Measurements from ENCODE around the gene DOCK2.
"Not testable (repeated sequence)": the region's sequence is repeated elsewhere in the genome, so short reads cannot be mapped to it uniquely, and the experiment has no call there.

The DOCK2 gene

GRCh38 chr5:169805937-169806700 is 169.0 kb downstream of the DOCK2 start:
- Histone ChIP-seq H3K36me3 (ENCODE audit: control insufficient read depth, insufficient read depth, low read length) (no peaks in the 10 kb centered on the region), H3K9ac (ENCODE audit: low read length) (no peak overlapping the region), H3K4me1 (ENCODE audit: control insufficient read depth, insufficient read depth, low read length) (peaks cover 38% of the 10 kb centered on the region), H3K27me3 (ENCODE audit: control insufficient read depth, insufficient read depth, low read length) (no peaks in the 10 kb centered on the region), H3K27ac (ENCODE audit: low read depth, low read length) (no peak overlapping the region), H3K9me3 (ENCODE audit: control insufficient read depth, insufficient read depth, low read depth, low read length) (no peaks in the 10 kb centered on the region), H3K4me3 (ENCODE audit: low read depth, low read length) (no peak overlapping the region)

DNA sequence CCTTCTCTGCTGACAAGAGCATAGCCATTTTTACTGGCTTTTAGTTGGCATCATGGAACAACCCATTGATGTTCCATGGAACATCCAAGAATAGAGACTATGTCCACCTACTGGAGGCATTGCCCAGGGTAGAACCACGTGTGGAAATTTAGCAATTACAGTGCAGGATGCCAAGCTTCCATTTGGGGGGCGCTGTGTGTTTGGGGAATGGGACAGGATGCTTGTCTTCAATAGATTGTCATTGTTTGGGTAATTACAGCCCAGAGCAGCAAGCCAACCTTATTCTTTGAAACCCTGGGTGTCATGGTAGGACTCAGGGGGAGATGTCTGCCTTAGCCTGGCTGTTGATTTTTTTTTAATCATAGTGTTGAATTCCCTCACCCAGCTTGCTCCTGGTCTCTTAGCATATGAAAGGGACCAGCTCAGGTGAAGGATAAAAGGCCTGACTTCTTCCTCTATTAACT is 171.1 kb downstream of the DOCK2 start:
- Histone ChIP-seq H3K4me1 (ENCODE audit: control insufficient read depth, insufficient read depth, low read length) (peaks cover 50% of the 10 kb centered on the region), H3K36me3 (ENCODE audit: control insufficient read depth, insufficient read depth, low read length) (no peaks in the 10 kb centered on the region), H3K27ac (ENCODE audit: low read depth, low read length) (no peak overlapping the region), H3K9me3 (ENCODE audit: control insufficient read depth, insufficient read depth, low read depth, low read length) (no peaks in the 10 kb centered on the region), H3K4me3 (ENCODE audit: low read depth, low read length) (no peak overlapping the region), H3K9ac (ENCODE audit: low read length) (no peak overlapping the region), H3K27me3 (ENCODE audit: control insufficient read depth, insufficient read depth, low read length) (no peaks in the 10 kb centered on the region)

DNA sequence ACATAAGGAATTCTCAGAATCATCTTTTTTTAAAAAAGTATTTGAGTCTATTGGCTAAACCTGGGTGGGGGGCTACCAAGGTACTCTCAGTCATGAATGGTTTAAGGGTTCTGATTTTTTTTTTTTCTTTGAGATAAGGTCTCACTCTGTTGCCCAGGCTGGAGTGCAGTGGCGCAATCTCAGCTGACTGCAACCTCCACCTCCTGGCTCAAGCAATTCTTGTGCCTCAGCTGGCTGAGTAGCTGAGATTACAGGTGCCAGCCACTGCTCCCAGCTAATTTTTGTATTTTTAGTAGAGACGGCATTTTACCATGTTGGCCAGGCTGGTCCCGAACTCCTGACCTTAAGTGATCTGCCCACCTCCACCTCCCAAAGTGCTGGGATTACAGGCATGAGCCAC is 171.8 kb downstream of the DOCK2 start:
- H3K9ac ChIP-seq (ENCODE audit: low read length); H3K9me3 ChIP-seq (ENCODE audit: control insufficient read depth, insufficient read depth, low read depth, low read length); H3K27me3 ChIP-seq (ENCODE audit: control insufficient read depth, insufficient read depth, low read length); H3K36me3 ChIP-seq (ENCODE audit: control insufficient read depth, insufficient read depth, low read length); H3K4me3 ChIP-seq (ENCODE audit: low read depth, low read length): not testable (repeated sequence)
- Histone ChIP-seq H3K4me1 (ENCODE audit: control insufficient read depth, insufficient read depth, low read length) (peaks cover 46% of the 10 kb centered on the region), H3K27ac (ENCODE audit: low read depth, low read length) (peak overlapping the region; percentile 20; the same call in 1 of the 2 replicates)

DNA sequence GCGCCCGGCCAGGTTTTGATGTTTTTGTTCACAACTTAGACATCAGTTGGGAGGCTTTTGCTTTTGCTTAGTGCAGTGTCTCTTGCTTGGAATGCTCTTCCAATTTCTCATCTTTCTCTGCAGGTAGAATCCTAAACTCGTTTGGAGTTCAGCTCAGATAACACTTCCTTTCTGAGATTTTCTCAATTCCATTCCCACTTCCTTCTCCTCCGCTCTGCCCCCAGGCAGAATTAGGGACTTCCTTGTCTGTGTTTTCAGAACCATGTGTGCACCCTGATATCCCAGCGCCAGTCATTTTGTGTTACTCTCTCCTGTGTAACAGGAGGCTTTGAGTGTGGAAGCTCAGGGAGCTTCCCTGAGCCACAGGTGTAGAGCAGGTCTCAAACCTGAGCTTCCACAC is 172.2 kb downstream of the DOCK2 start:
- Histone ChIP-seq H3K4me3 (ENCODE audit: low read depth, low read length) (no peak overlapping the region), H3K4me1 (ENCODE audit: control insufficient read depth, insufficient read depth, low read length) (peaks cover 46% of the 10 kb centered on the region), H3K9me3 (ENCODE audit: control insufficient read depth, insufficient read depth, low read depth, low read length) (peaks cover 8% of the 10 kb centered on the region), H3K36me3 (ENCODE audit: control insufficient read depth, insufficient read depth, low read length) (no peaks in the 10 kb centered on the region), H3K27me3 (ENCODE audit: control insufficient read depth, insufficient read depth, low read length) (no peaks in the 10 kb centered on the region), H3K9ac (ENCODE audit: low read length) (no peak overlapping the region), H3K27ac (ENCODE audit: low read depth, low read length) (no peak overlapping the region)

- H3K4me1 ChIP-seq (ENCODE audit: control insufficient read depth, insufficient read depth, low read length), result peaks cover 46% of the 10 kb centered on the region
- H3K27me3 ChIP-seq (ENCODE audit: control insufficient read depth, insufficient read depth, low read length), result no peaks in the 10 kb centered on the region
- H3K9me3 ChIP-seq (ENCODE audit: control insufficient read depth, insufficient read depth, low read depth, low read length), result peaks cover 13% of the 10 kb centered on the region
- H3K36me3 ChIP-seq (ENCODE audit: control insufficient read depth, insufficient read depth, low read length), result no peaks in the 10 kb centered on the region
- H3K27ac ChIP-seq (ENCODE audit: low read depth, low read length), result no peak overlapping the region
- H3K9ac ChIP-seq (ENCODE audit: low read length), result no peak overlapping the region
- no peak overlapping the region for H3K4me3 ChIP-seq (ENCODE audit: low read depth, low read length)
These were observed 173.4 kb downstream of the DOCK2 start for GRCh38 chr5:169810524-169810923.

DNA sequence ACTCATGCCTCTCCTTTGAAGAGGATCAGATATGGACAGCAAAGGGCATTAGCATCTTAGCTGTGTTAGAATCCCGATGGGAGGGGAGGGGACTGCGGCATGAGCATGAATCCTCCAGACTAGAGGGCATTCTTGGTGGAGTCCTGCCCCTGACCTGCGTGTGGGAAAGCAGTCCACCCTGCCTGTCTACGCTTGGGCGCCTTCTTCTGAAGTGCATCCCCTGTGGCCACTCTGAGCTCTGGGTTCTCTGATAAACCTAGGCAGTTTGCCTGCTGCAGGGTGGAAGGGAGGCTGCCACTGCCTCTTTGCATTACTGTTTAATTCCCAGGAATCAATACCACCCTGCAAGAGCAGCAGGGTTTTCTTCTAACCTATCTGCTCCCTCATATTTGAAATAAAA is 173.9 kb downstream of the DOCK2 start:
- Histone ChIP-seq H3K9ac (ENCODE audit: low read length) (no peak overlapping the region), H3K27ac (ENCODE audit: low read depth, low read length) (no peak overlapping the region), H3K27me3 (ENCODE audit: control insufficient read depth, insufficient read depth, low read length) (no peaks in the 10 kb centered on the region), H3K4me1 (ENCODE audit: control insufficient read depth, insufficient read depth, low read length) (peaks cover 46% of the 10 kb centered on the region), H3K4me3 (ENCODE audit: low read depth, low read length) (no peak overlapping the region), H3K36me3 (ENCODE audit: control insufficient read depth, insufficient read depth, low read length) (no peaks in the 10 kb centered on the region), H3K9me3 (ENCODE audit: control insufficient read depth, insufficient read depth, low read depth, low read length) (peaks cover 13% of the 10 kb centered on the region)

DNA sequence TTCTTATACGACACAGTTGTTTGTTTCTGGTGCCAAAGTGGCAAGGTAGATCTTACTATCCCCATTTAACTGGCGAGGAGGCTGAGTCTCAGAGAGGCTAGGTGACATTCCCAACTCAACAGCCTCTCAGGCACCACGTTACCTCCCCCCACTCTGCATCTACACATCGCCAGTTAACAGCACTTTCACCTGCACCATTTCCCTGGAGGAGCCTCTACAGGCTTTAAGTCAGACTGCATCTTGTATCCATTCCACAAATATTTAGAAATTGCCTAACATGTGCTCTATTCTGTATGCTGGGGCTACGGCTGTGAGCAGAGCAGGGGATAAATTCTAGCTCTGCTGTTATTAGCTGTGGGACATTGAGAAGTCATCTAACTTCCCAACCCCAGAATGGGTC is 174.6 kb downstream of the DOCK2 start:
- Histone ChIP-seq H3K4me3 (ENCODE audit: low read depth, low read length) (no peak overlapping the region), H3K9ac (ENCODE audit: low read length) (no peak overlapping the region), H3K9me3 (ENCODE audit: control insufficient read depth, insufficient read depth, low read depth, low read length) (peaks cover 13% of the 10 kb centered on the region), H3K27ac (ENCODE audit: low read depth, low read length) (no peak overlapping the region), H3K4me1 (ENCODE audit: control insufficient read depth, insufficient read depth, low read length) (peaks cover 46% of the 10 kb centered on the region), H3K36me3 (ENCODE audit: control insufficient read depth, insufficient read depth, low read length) (no peaks in the 10 kb centered on the region), H3K27me3 (ENCODE audit: control insufficient read depth, insufficient read depth, low read length) (no peaks in the 10 kb centered on the region)

DNA sequence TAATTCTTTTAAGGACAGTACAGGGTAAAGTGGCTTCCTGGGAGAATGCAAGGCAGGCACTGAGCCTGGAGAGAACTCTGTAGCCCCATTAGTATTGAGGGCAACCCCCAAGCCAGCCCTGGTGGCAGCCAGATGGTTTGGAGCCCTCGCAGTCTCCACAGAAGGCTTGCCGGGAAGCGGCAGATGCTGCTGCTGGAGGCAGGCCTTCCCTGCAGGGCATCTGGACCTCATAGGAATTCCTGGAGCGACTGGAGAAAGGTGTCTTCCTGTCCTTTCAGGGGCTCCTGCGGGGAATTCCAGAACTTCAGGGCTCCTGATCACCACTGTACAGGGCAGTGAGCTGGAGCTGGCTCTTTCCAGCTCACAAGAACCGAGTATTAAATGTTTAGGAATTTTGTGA is 175.7 kb downstream of the DOCK2 start:
- Histone ChIP-seq H3K9me3 (ENCODE audit: control insufficient read depth, insufficient read depth, low read depth, low read length) (peaks cover 13% of the 10 kb centered on the region), H3K4me1 (ENCODE audit: control insufficient read depth, insufficient read depth, low read length) (peaks cover 45% of the 10 kb centered on the region), H3K36me3 (ENCODE audit: control insufficient read depth, insufficient read depth, low read length) (no peaks in the 10 kb centered on the region)

DNA sequence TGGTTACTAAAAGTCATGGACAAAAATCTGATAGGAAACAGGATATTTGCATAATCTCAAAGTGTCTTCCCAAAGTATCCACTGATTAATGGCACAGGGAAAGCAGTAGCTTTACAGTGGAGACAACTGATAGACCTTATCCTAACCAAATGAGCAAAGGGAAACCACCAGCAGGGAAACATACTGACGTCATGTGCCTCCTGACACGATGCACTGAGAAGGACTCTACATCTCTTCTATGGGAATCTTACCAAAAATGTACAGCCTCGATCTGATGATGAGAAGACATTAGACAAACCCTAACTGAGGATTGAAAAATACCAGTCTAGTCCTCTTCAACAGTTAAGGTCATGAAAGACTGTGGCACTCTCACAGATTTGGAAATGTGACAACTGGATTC is 177.0 kb downstream of the DOCK2 start:
- H3K27me3 ChIP-seq (ENCODE audit: control insufficient read depth, insufficient read depth, low read length), result no peaks in the 10 kb centered on the region
- peaks cover 35% of the 10 kb centered on the region for H3K4me1 ChIP-seq (ENCODE audit: control insufficient read depth, insufficient read depth, low read length)
- no peak overlapping the region for H3K4me3 ChIP-seq (ENCODE audit: low read depth, low read length)
- H3K27ac ChIP-seq (ENCODE audit: low read depth, low read length), result no peak overlapping the region
- peaks cover 13% of the 10 kb centered on the region for H3K9me3 ChIP-seq (ENCODE audit: control insufficient read depth, insufficient read depth, low read depth, low read length)
- H3K36me3 ChIP-seq (ENCODE audit: control insufficient read depth, insufficient read depth, low read length), result no peaks in the 10 kb centered on the region
- no peak overlapping the region for H3K9ac ChIP-seq (ENCODE audit: low read length)

More for the DNA sequence above, 175.7 kb downstream of the DOCK2 start:
- Histone ChIP-seq H3K27ac (ENCODE audit: low read depth, low read length) (no peak overlapping the region), H3K4me3 (ENCODE audit: low read depth, low read length) (no peak overlapping the region), H3K9ac (ENCODE audit: low read length) (no peak overlapping the region), H3K27me3 (ENCODE audit: control insufficient read depth, insufficient read depth, low read length) (no peaks in the 10 kb centered on the region)

- Histone ChIP-seq H3K9ac (ENCODE audit: low read length) (no peak overlapping the region), H3K9me3 (ENCODE audit: control insufficient read depth, insufficient read depth, low read depth, low read length) (peaks cover 13% of the 10 kb centered on the region), H3K36me3 (ENCODE audit: control insufficient read depth, insufficient read depth, low read length) (no peaks in the 10 kb centered on the region), H3K27ac (ENCODE audit: low read depth, low read length) (no peak overlapping the region), H3K27me3 (ENCODE audit: control insufficient read depth, insufficient read depth, low read length) (no peaks in the 10 kb centered on the region), H3K4me3 (ENCODE audit: low read depth, low read length) (no peak overlapping the region), H3K4me1 (ENCODE audit: control insufficient read depth, insufficient read depth, low read length) (peaks cover 30% of the 10 kb centered on the region)
These were observed 177.4 kb downstream of the DOCK2 start for GRCh38 chr5:169814522-169814921.

DNA sequence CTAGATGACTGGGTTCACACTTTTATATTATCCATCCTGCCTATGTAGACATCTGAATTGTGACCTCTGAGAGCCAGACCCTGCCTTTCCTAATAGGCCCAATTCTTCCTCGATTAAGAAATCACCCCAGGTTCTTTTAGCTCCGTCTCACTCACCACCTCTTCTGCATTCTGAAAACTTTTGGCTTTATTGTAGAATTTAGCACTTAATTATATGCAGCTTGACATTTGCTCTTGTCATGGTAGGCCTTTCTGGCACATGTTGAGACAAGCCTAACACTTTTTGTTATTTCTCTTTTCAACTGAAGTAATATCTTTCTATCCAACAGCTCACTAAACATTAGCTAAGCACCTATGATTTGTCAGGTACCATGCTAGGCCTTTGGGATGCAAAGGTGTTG is 180.0 kb downstream of the DOCK2 start:
- Histone ChIP-seq H3K36me3 (ENCODE audit: control insufficient read depth, insufficient read depth, low read length) (no peaks in the 10 kb centered on the region), H3K9ac (ENCODE audit: low read length) (no peak overlapping the region), H3K27ac (ENCODE audit: low read depth, low read length) (no peak overlapping the region), H3K27me3 (ENCODE audit: control insufficient read depth, insufficient read depth, low read length) (no peaks in the 10 kb centered on the region), H3K9me3 (ENCODE audit: control insufficient read depth, insufficient read depth, low read depth, low read length) (peaks cover 13% of the 10 kb centered on the region), H3K4me3 (ENCODE audit: low read depth, low read length) (no peak overlapping the region), H3K4me1 (ENCODE audit: control insufficient read depth, insufficient read depth, low read length) (peaks cover 6% of the 10 kb centered on the region; the same call in 1 of the 2 replicates)

Measured in HUES6 (cell line).